Activated CD4-positive, alpha-beta T cell treated with anti-CD3 and anti-CD28 coated beads for 4 hours (primary cell): Measurements from ENCODE around the gene SLC6A19.
"Not testable (repeated sequence)": the region's sequence is repeated elsewhere in the genome, so short reads cannot be mapped to it uniquely, and the experiment has no call there.

ENCODE experiments used
- DNase-seq, 2 donors: peaks; one replicate each; pipeline ENCODE4 v3.0.0-alpha.2; 2020

Gene SLC6A19

DNA sequence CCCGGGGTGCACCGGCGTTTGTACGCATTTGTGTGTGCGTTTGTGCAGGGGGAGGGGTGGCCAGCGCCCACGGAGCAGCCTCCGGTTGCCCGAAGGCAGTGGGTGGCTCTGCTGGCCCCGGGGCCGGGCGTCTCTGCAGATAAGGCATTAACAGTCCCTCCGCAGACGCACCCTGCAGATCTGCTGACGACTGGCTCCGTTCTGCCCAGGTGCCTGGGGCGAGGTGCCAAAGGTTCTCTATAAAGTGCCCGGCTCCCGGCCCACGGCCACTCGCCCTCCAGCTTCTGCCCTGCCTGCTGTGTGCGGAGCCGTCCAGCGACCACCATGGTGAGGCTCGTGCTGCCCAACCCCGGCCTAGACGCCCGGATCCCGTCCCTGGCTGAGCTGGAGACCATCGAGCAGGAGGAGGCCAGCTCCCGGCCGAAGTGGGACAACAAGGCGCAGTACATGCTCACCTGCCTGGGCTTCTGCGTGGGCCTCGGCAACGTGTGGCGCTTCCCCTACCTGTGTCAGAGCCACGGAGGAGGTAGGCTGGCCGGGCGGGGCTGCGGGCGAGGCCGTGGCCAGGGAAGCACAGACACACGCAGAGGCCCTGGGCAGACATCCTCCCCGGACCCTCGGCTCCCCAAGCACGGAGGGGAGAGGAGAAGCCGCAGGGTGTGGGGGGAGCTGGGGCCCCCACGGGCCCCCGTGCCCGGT lies at the start of gene SLC6A19:
Gene SLC6A19 (plus strand): TSS at position 269 of the 699 bp plus-strand sequence. CDS start 56 bp downstream, at position 325.
- no peak for DNase-seq

GRCh38 chr5:1152156-1152555 lies 49.2 kb upstream of the SLC6A19 start:
- DNase-seq: no peak

DNA sequence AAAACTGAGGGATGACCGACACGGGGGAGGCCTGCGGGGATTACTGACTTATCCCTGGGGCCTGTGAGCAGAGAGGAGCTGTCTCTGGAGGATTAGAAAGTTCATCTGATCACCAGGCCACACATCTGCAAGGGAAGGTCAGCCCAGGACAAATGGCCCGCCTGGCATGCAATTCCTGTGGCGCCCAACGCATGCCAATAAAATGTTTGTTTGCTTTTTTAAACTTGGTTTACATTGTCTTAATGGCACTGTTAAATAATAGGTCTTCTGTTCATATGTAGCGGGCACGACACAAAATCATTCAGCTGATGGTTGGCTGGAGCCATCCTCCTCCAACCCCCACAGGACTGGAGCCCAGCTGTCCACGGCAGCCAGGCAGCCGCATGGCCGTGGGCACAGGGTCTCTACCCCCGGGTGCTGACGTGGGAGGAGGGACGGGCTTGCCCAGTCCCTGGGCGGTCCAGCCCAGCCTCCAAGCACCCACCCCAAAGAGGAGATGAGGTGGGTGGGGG lies 48.6 kb upstream of the SLC6A19 start:
- no peak for DNase-seq

DNA sequence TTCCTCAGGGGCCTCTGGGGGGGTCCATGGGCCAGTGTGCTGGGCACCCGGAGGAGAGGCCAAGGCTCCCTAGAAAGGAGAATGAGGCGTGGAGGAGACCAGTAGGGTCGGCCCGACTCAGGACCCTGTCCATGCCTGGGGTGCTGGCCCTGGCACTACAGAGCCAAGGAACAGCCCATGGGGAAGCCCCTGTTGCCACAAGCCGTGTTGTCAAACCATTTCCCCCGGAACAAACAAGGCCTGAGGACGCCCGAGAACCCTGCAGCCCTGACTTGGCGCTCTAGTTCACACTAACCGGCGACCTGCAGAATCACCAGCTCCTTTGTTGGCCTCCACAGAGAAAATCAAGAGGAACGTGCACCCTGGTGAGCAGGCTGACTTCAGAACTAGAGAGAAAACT lies 48.0 kb upstream of the SLC6A19 start:
- DNase-seq: no peak

GRCh38 chr5:1155191-1156032 lies 46.0 kb upstream of the SLC6A19 start:
- DNase-seq: no peak

GRCh38 chr5:1156033-1156753 lies 45.2 kb upstream of the SLC6A19 start:
- DNase-seq: no peak

DNA sequence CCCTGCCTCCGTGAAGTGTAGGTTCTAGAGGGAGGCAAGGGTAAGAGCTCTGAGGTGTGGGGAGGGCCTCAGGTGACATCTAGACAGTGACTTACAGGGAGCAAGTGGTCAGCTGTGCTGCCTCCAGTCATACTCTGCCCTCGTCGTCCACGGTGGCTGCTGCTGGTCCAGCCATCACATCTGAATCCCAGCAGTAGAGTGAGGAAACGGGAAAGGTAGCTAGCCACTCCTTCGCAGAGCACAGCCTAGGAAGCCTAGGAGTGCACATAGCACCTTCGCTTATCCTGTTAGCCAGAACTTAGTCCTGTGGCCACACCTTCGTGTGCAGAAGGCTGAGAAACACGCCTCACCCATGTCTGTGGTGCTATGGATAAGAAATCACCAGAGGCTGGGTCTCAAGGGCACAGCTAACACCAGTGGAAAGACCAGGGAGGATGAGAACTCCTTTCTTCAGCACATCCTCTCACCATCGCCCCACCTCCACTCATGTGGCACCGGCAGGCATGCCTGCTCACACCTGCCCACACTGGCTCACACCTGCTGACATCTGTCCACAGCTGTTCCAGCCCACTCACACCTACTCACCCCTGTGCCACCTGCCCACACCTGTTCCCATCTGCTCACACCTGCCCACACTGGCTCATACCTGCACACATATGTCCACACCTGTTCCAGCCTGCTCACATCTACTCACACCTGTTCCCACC lies 44.5 kb upstream of the SLC6A19 start:
- DNase-seq: no peak

DNA sequence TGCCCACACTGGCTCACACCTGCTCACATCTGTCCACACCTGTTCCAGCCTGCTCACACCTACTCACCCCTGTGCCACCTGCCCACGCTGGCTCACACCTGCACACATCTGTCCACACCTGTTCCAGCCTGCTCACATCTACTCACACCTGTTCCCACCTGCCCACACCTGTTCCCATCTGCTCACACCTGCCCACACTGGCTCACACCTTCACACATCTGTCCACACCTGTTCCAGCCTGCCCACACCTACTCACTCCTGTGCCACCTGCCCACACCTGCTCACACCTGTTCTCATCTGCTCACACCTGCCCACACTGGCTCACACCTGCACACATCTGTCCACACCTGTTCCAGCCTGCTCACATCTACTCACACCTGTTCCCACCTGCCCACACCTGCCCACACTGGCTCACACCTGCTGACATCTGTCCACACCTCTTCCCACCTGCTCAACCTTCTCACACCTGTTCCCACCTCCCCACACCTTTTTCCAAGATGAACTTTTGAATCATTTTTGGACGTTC lies 43.9 kb upstream of the SLC6A19 start:
- DNase-seq: not testable (repeated sequence)

- no peak for DNase-seq
Observed at GRCh38 chr5:1158647-1159340, 42.6 kb upstream of the SLC6A19 start.

DNA sequence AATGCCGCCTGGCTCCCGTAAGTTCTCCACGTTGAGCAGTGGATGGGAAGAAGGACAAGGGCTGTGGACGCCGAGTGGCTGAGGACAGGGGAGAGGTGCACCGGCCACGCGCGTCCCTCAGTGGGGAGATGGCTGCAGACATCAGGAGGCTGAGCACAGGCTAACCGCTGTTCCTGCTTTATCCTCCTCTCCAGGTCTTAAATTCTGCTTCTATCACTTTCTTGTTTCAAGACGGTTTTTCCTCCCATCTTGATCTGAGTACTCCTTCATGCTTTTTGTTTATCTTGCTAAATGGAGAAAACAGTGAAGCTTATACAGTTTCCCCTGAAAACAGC lies 42.1 kb upstream of the SLC6A19 start:
- no peak for DNase-seq

- no peak for DNase-seq
Observed at GRCh38 chr5:1159774-1160406, 41.5 kb upstream of the SLC6A19 start.

DNA sequence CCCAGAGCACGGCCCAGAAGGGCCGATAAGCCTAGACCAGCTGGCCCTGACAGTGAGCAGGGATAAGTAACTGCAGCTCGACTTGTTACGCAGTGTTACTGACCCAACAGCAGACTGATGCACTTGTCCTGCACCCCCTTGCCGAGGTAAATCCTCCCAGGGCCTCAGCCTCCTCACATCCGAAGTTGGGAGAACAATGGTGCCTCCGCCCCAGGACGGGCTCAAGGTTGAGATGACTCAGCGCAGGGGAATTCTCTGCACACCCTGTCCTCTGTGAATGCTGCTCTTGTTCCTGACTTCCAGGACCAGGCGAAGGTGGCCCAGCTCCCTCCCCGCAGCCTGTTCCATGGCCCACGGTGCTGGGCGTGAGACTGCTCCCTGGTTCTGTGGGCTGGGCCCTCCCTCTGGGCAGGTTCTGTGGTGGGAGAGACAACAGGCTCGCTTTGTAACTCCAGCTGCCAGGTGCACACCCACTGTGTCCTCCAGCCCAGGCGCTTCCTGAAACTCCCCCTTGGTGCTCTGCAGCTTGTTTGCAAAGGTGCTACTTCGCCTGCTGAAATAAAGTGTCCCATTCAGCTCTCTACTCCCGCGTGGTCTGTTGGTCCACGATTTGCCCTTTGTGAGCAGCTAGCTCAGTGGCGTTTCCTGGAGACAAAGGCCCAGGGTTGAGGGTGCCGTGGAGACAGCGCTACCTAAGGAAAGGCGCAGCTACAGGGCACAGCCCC lies 40.1 kb upstream of the SLC6A19 start:
- DNase-seq: no peak

GRCh38 chr5:1161833-1162229 lies 39.6 kb upstream of the SLC6A19 start:
- DNase-seq: no peak

- DNase-seq: no peak
Observed at GRCh38 chr5:1162276-1162675, 39.1 kb upstream of the SLC6A19 start.

GRCh38 chr5:1162751-1163150 lies 38.6 kb upstream of the SLC6A19 start:
- DNase-seq: no peak

DNA sequence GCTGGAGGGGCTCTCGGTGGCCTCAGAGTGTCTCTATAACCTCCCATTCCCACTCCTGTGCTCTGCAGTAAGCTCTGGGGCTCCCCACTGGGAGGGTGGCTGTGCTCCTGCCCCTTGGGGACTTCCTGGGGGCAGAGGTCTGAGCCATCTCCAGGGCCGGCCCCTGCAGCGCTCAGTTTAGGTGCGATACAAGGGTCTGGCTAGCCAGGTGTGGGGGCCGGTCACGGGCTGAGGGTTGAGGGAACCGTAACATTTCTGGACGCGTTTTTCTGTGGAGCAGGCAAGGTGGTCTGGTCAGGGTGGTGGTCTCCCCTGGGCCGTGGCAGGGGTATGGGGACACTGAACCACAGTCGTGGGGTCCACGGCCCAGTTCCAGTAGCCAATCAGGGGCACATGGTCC lies 38.0 kb upstream of the SLC6A19 start:
- no peak for DNase-seq

DNA sequence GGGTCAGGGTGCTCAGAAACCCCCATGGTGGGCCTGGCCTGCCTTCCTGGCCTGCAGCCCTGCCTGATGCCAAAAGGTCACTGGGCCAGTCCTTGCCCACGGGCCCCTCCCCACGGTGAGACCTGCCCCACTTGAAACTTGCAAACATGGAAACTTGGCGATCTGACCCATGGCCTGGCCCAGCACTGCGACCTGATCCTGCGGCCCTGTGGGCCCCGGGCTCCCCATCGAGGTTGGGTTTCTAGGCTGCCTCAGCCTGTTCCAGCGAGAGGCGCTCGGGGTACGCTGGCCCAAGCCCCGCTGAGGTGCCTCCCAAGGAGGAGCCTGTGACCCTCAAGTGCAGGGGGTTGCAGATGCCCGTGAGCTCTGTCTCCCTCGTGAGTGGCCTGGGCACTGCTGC lies 37.5 kb upstream of the SLC6A19 start:
- DNase-seq: no peak

- DNase-seq: no peak
Observed at GRCh38 chr5:1164696-1165630, 36.4 kb upstream of the SLC6A19 start.

DNA sequence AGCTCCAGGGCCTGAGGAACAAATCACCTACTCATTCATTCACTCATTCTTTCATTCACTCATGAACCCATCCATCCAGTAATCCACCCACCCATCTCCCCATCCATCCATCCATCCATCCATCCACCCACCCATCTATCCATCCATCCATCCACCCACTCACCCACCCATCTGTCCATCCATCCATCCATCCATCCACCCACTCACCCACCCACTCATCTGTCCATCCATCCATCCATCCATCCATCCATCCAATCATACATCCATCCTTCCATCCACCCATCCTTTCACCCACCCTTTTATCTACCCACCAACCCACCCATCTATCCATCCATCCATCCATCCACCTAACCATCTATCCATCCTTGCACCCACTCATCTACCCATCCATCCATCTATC lies 35.5 kb upstream of the SLC6A19 start:
- DNase-seq: no peak

DNA sequence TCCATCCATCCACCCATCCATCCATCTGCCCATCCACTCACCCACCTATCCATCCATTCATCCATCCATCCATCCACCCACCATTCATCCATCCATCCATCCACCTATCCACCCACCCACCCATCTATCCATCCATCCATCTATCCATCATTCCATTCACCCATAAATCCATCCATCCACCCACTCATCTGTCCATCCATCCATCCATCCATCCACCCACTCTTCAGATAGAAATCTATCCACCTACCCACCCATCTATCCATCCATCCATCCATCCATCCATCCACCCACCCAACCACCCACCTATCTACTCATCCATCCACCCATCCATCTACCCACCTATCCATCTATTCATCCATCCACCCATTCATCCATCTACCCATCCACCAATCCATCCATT lies 35.0 kb upstream of the SLC6A19 start:
- DNase-seq: no peak
